Smooth muscle cell (in vitro differentiated cells): ENCODE data around the gene POU3F1. TPM values are rescaled to one million over a fixed set of nuclear protein-coding genes. Genes with fewer than 3 reads are reported as not detected.
A peak's percentile ranks its signal among the peaks of the same experiment; 100 is the strongest.

ENCODE experiments used
- DNase-seq: peaks from one replicate; lab custom pipeline; 2025; ENCODE audit not compliant: unreplicated experiment; lab: John Stamatoyannopoulos, UW
- H2AFZ ChIP-seq: fragments of 200-600 bp; sonication (generic); 2 replicates; pipeline ENCODE4 v1.6.0; 2016; ENCODE audit warnings: antibody characterized with exemption, low read depth, mild to moderate bottlenecking
- H3F3A ChIP-seq: fragments of 200-600 bp; sonication (generic); 2 replicates; pipeline ENCODE4 v1.6.0; 2017; ENCODE audit warnings: antibody characterized with exemption, low read depth
- H3K27ac ChIP-seq: fragments of 200-600 bp; sonication (generic); 2 replicates; pipeline ENCODE4 v1.5.1; 2016; ENCODE audit warnings: low read depth, mild to moderate bottlenecking
- H3K27me3 ChIP-seq: fragments of 200-600 bp; sonication (generic); 2 replicates; pipeline ENCODE4 v1.6.1; 2016; ENCODE audit warnings: low read depth, mild to moderate bottlenecking
- H3K36me3 ChIP-seq: fragments of 200-600 bp; sonication (generic); 2 replicates; pipeline ENCODE4 v1.5.1; 2016; ENCODE audit warnings: low read depth
- H3K4me1 ChIP-seq: fragments of 200-600 bp; sonication (generic); 2 replicates; pipeline ENCODE4 v1.5.1; 2016; ENCODE audit warnings: low read depth
- H3K4me2 ChIP-seq: fragments of 200-600 bp; sonication (generic); 2 replicates; pipeline ENCODE4 v1.6.0; 2016; ENCODE audit warnings: mild to moderate bottlenecking
- H3K4me3 ChIP-seq: fragments of 200-600 bp; sonication (generic); 2 replicates; pipeline ENCODE4 v1.5.1; 2016; ENCODE audit warnings: mild to moderate bottlenecking
- H3K79me2 ChIP-seq: fragments of 200-600 bp; sonication (generic); 2 replicates; pipeline ENCODE4 v1.6.0; 2016; ENCODE audit warnings: low read depth, mild to moderate bottlenecking
- H3K9ac ChIP-seq: fragments of 200-600 bp; sonication (generic); 2 replicates; pipeline ENCODE4 v1.6.0; 2016; ENCODE audit warnings: low read depth
- H3K9me3 ChIP-seq: fragments of 200-600 bp; sonication (generic); replicated peaks from 2 replicates; pipeline ENCODE4 v1.5.1; 2016; ENCODE audit warnings: low read depth
- H4K20me1 ChIP-seq: fragments of 200-600 bp; sonication (generic); 2 replicates; pipeline ENCODE4 v1.6.0; 2016; ENCODE audit warnings: low read depth
- CTCF ChIP-seq: fragments of 200-600 bp; sonication (generic); IDR thresholded peaks from 2 replicates; pipeline ENCODE4 v1.5.1; 2017; ENCODE audit warnings: borderline replicate concordance, mild to moderate bottlenecking, antibody characterized with exemption; ENCODE audit not compliant: insufficient read depth, poor library complexity, severe bottlenecking
- WGBS: methylation state at CpG from one replicate; pipeline ENCODE4 v1.1.7; 2016; ENCODE audit warnings: low lambda C conversion rate; 5-methylcytosine and 5-hydroxymethylcytosine counted together
- polyA plus RNA-seq: library from polyadenylated mRNA; unstranded; fragments of >200 nt; fragmentation: Nextera tagmentation; extraction: Ambion mirVana; gene quantifications from 2 replicates; pipeline ENCODE4 v1.2.1, GENCODE V29; 2016
- total RNA-seq: library from RNA; depleted of rRNA; stranded (reverse); fragments of >200 nt; gene quantifications from 2 replicates; pipeline ENCODE4 v1.2.3, GENCODE V29; 2014

POU3F1 gene
- total and polyA plus RNA-seq, 2 experiments from 2014 or later = 0.55 TPM; not detected in 1

GRCh38 chr1:37998089-37998808 lies 48.3 kb downstream of the POU3F1 start:
- peaks cover 37% of the 10 kb centered on the region for H3K4me1 ChIP-seq
- TF ChIP-seq CTCF = no peak
- H3F3A ChIP-seq = peaks cover 49% of the 10 kb centered on the region
- no peaks in the 10 kb centered on the region for H3K36me3 ChIP-seq
- WGBS = 91% methylated on average over 9 of the region's 9 CpGs
- H3K4me2 ChIP-seq = peak overlapping the region; percentile 97
- no peaks in the 10 kb centered on the region for H3K27me3 ChIP-seq
- peaks cover 39% of the 10 kb centered on the region for H3K79me2 ChIP-seq
- peak overlapping the region; percentile 99 for H3K27ac ChIP-seq
- no peak overlapping the region for H2AFZ ChIP-seq
- H4K20me1 ChIP-seq = peaks cover 7% of the 10 kb centered on the region
- no peak overlapping the region for H3K4me3 ChIP-seq
- H3K9me3 ChIP-seq = no peaks in the 10 kb centered on the region
- peak overlapping the region; percentile 87 for H3K9ac ChIP-seq
- DNase-seq = no peak

DNA sequence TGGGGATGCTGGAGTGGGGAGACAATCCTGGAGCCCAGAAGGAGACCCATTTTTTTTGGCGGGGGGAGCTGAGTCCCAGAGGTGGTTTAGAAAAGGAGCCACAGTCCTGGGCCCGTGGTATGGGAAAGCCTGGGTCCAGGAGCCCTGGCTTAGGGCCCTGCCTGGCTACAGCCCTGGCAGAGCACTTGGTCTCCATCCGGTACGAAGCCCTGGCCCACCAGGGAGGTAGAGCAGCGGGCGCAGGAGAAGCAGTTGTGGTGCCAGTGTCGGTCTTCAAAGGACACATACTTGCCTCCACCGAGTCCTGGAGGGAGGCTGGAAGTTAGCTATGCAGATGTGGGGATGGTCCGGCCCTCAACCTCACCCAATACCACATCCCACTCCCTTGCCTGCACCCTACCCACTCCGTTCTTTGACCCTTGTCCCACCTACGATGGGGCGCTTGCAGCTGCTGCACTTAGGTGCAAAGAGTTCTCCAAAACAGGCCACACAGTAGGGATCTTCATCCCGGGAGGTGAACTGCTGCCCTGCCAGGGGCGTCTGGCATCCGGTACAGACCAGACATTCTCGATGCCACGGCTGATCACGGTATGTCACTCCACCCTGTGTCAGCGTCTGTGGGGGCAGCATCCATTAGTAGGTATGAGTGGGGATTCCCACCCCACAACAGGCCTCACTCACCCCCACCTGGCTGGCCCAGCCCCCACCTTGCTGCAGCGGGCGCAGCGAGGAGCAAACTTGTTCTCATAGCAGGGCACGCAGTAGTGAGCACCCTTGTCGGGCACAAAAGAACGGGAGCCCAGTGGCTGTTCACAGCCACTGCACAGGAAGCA lies 49.1 kb downstream of the POU3F1 start:
- no peak for TF ChIP-seq CTCF
- Histone ChIP-seq H3K79me2 (peaks cover 31% of the 10 kb centered on the region), H3K27ac (peak overlapping the region; percentile 99), H4K20me1 (no peaks in the 10 kb centered on the region), H3F3A (peaks cover 54% of the 10 kb centered on the region), H3K9me3 (no peaks in the 10 kb centered on the region), H2AFZ (no peak overlapping the region), H3K36me3 (no peaks in the 10 kb centered on the region), H3K9ac (no peak overlapping the region), H3K4me3 (no peak overlapping the region), H3K4me2 (peak overlapping the region; percentile 82), H3K4me1 (peaks cover 30% of the 10 kb centered on the region), H3K27me3 (no peaks in the 10 kb centered on the region)
- DNase-seq = no peak
- WGBS = 91% methylated on average over 25 of the region's 25 CpGs

DNA sequence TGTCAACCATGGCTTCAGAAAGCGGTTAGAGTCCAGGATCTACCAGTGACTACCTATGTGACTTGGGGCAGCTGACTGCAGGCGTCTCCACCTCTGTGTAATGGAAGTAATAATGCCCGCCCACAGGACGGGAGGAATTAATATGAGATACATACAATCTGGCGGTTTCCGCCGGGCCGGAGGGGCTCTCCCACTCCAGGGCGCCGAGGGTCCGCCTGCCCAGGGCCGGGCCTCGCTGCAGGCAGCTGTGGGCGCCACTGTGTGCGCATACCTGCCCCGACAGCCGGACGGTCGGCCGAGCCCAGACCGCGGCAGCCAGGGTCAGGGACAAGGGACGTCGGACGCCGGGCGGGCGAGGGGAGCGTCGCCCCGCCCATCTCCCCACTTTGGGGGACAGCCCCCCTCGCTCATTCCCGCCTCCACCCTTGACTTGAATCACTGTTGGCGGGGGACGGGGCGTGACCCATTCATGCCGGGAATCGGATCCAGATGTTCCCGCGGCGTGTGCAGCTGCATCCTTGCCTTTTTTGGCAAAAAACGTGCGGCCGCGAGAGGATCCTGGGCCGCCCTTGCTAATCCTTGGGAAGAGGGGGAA lies 50.7 kb downstream of the POU3F1 start:
- no peak for DNase-seq
- 28% methylated on average over 45 of the region's 46 CpGs for WGBS

More for the DNA sequence above, 50.7 kb downstream of the POU3F1 start:
- H3F3A ChIP-seq = peaks cover 55% of the 10 kb centered on the region
- peaks cover 17% of the 10 kb centered on the region for H3K4me1 ChIP-seq
- H3K9ac ChIP-seq = peak overlapping the region; percentile 11
- no peak overlapping the region for H2AFZ ChIP-seq
- no peaks in the 10 kb centered on the region for H3K36me3 ChIP-seq
- H3K4me2 ChIP-seq = peak overlapping the region; percentile 82
- H3K9me3 ChIP-seq = no peaks in the 10 kb centered on the region
- H3K27ac ChIP-seq = peak overlapping the region; percentile 99
- peaks cover 19% of the 10 kb centered on the region for H3K79me2 ChIP-seq
- no peaks in the 10 kb centered on the region for H4K20me1 ChIP-seq
- H3K4me3 ChIP-seq = peak overlapping the region; percentile 44
- H3K27me3 ChIP-seq = no peaks in the 10 kb centered on the region
- TF ChIP-seq CTCF = no peak
